OCI-LY1 (cell line): ENCODE results near the gene PCBP3.

Source experiments
- H2AFZ ChIP-seq: fragments of 200-600 bp; sonication (generic), shearing (Covaris generic); 2 replicates; pipeline ENCODE4 v1.6.0; 2014; ENCODE audit warnings: antibody characterized with exemption, mild to moderate bottlenecking, low read length
- H3F3A ChIP-seq: fragments of 200-600 bp; sonication (generic), shearing (Covaris generic); 2 replicates; pipeline ENCODE4 v1.6.0; 2014; ENCODE audit warnings: mild to moderate bottlenecking, antibody characterized with exemption, low read length, moderate library complexity; ENCODE audit not compliant: insufficient read depth
- H3K27ac ChIP-seq: fragments of 200-600 bp; sonication (generic); 2 replicates; pipeline ENCODE4 v1.5.1; 2014; ENCODE audit warnings: low read length, mixed run types, mild to moderate bottlenecking, low read depth; ENCODE audit not compliant: poor library complexity, severe bottlenecking
- H3K27me3 ChIP-seq: fragments of 200-600 bp; sonication (generic); 2 replicates; pipeline ENCODE4 v1.6.0; 2014; ENCODE audit warnings: antibody characterized with exemption, mild to moderate bottlenecking, low read length, moderate library complexity; ENCODE audit not compliant: insufficient read depth
- H3K36me3 ChIP-seq: fragments of 200-600 bp; sonication (generic); 2 replicates; pipeline ENCODE4 v1.6.1; 2014; ENCODE audit warnings: mild to moderate bottlenecking, antibody characterized with exemption, low read length, moderate library complexity, mixed read lengths; ENCODE audit not compliant: insufficient read depth
- H3K4me1 ChIP-seq: fragments of 200-600 bp; sonication (generic); 2 replicates; pipeline ENCODE4 v1.5.1; 2014; ENCODE audit warnings: mild to moderate bottlenecking, low read length, moderate library complexity; ENCODE audit not compliant: insufficient read depth, severe bottlenecking
- H3K4me2 ChIP-seq: fragments of 200-600 bp; sonication (generic), shearing (Covaris generic); 2 replicates; pipeline ENCODE4 v1.6.1; 2014; ENCODE audit warnings: low read length
- H3K4me3 ChIP-seq: fragments of 200-600 bp; sonication (generic); 2 replicates; pipeline ENCODE4 v1.5.1; 2014; ENCODE audit warnings: low read length, low read depth, mild to moderate bottlenecking, mixed read lengths; ENCODE audit not compliant: poor library complexity, severe bottlenecking
- H3K79me2 ChIP-seq: fragments of 200-600 bp; shearing (Covaris generic); 2 replicates; pipeline ENCODE4 v1.6.1; 2016; ENCODE audit warnings: mixed run types, low read length, mixed read lengths; ENCODE audit not compliant: insufficient read depth
- H3K9ac ChIP-seq: fragments of 200-600 bp; sonication (generic), shearing (Covaris generic); 2 replicates; pipeline ENCODE4 v1.6.1; 2014; ENCODE audit warnings: mild to moderate bottlenecking, low read length, mixed read lengths
- H3K9me2 ChIP-seq: fragments of 200-600 bp; sonication (generic), shearing (Covaris generic); 2 replicates; pipeline ENCODE4 v1.6.1; 2014; ENCODE audit warnings: low read depth, mild to moderate bottlenecking, low read length, mixed read lengths
- H3K9me3 ChIP-seq: fragments of 200-600 bp; shearing (Covaris generic); 2 replicates; pipeline ENCODE4 v1.6.1; 2014; ENCODE audit warnings: low read length, mixed read lengths
- H4K20me1 ChIP-seq: fragments of 200-600 bp; sonication (generic), shearing (Covaris generic); 2 replicates; pipeline ENCODE4 v1.6.0; 2016; ENCODE audit warnings: mild to moderate bottlenecking, low read length; ENCODE audit not compliant: insufficient read depth
- CTCF ChIP-seq: fragments of 200-600 bp; sonication (generic), shearing (Covaris generic); IDR thresholded peaks from 2 replicates; pipeline ENCODE4 v1.5.1; 2017; ENCODE audit warnings: mild to moderate bottlenecking, antibody characterized with exemption, low read length, moderate library complexity, mixed read lengths
- EZH2 ChIP-seq: fragments of 200-600 bp; sonication (generic), shearing (Covaris generic); IDR thresholded peaks from 2 replicates; pipeline ENCODE4 v1.8.0; 2017; ENCODE audit warnings: borderline replicate concordance, mixed run types, mild to moderate bottlenecking, antibody characterized with exemption, low read length, moderate library complexity, mixed read lengths

PCBP3 gene

DNA sequence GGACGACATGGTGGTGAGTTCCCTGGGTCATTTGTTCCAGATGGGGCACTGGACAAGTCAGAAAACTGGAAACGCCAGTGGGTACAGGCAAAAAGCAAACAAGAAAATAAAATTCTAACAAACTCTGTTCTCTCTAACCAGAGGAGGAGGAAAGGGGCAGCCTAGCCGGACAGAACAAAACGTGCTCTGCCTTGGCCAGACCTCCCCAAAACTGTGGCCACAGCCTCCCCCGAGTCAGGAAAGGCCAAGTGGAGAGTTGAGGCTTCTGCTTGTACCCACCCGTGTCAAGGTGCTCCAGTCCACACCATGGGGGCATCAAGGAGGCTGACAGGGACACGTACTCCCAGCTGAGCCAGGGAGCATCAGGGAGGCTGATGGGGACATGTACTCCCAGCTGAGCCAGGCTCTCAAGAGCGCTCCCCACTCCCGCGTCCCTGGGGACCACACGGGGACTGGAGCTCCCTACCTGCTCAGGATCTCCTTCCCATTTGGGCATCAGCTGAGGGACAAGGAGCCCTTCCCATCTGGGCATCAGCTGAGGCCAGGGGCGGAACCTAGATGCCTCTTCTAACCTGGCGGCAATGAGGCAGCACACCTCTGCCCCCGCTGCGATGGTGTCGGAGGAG is 183.3 kb downstream of the PCBP3 start:
- Histone ChIP-seq H2AFZ (no peak overlapping the region), H3K27me3 (no peaks in the 10 kb centered on the region), H3F3A (no peaks in the 10 kb centered on the region), H3K9me3 (no peaks in the 10 kb centered on the region), H3K4me1 (no peaks in the 10 kb centered on the region), H3K4me3 (no peak overlapping the region), H3K36me3 (no peaks in the 10 kb centered on the region), H4K20me1 (no peaks in the 10 kb centered on the region), H3K4me2 (no peak overlapping the region), H3K9ac (no peak overlapping the region), H3K27ac (no peak overlapping the region), H3K79me2 (no peaks in the 10 kb centered on the region), H3K9me2 (no peaks in the 10 kb centered on the region)
- TF ChIP-seq CTCF (no peak), EZH2 (no peak)

GRCh38 chr21:45827302-45827692 is 183.8 kb downstream of the PCBP3 start:
- no peaks in the 10 kb centered on the region for H3K27me3 ChIP-seq
- no peak overlapping the region for H3K4me3 ChIP-seq
- no peaks in the 10 kb centered on the region for H3K9me3 ChIP-seq
- no peak overlapping the region for H2AFZ ChIP-seq
- no peak overlapping the region for H3K9ac ChIP-seq
- H3K27ac ChIP-seq = no peak overlapping the region
- no peak overlapping the region for H3K4me2 ChIP-seq
- TF ChIP-seq CTCF (no peak), EZH2 (no peak)
- H3K79me2 ChIP-seq = no peaks in the 10 kb centered on the region
- no peaks in the 10 kb centered on the region for H3K9me2 ChIP-seq
- no peaks in the 10 kb centered on the region for H4K20me1 ChIP-seq
- H3K4me1 ChIP-seq = no peaks in the 10 kb centered on the region
- H3K36me3 ChIP-seq = no peaks in the 10 kb centered on the region
- no peaks in the 10 kb centered on the region for H3F3A ChIP-seq

DNA sequence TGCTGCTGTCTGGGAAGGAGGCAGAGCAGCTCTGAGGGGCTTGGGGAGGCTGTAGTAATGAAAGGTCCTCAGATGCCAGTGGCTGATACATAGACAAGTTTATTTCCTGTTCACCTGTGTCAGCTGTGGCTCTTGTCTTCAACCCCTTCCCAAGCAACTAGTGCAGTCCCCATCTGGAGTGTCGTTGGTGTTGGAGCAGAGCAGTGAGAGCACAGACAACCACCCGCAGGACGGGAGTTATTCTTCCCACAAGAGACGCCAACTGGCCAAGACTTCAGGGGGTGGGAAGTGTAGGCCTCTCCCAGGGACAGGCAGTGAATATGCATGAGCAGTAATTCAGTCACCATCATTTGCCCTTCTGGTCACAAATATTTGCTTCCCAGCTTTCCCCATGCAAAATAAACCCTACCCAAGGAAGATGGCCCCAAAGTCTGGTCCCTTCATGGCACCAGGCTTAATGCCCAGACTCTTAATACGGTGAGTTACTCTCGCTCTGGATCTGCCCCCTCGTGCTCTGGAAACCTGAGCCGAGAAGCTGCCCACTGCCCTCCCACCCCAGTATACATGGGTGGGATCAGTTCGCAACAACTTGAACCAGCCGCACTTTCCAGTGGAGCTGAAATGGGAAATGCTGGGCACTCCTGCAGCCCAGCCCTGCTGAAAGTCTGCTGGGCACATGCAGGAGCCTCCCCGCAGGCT is 184.5 kb downstream of the PCBP3 start:
- Histone ChIP-seq H3K9ac (no peak overlapping the region), H3K79me2 (no peaks in the 10 kb centered on the region), H4K20me1 (no peaks in the 10 kb centered on the region), H2AFZ (no peak overlapping the region), H3K4me3 (no peak overlapping the region), H3K4me2 (no peak overlapping the region), H3K27ac (no peak overlapping the region), H3K27me3 (no peaks in the 10 kb centered on the region), H3K9me3 (no peaks in the 10 kb centered on the region), H3K9me2 (no peaks in the 10 kb centered on the region), H3F3A (no peaks in the 10 kb centered on the region), H3K4me1 (no peaks in the 10 kb centered on the region), H3K36me3 (no peaks in the 10 kb centered on the region)
- TF ChIP-seq EZH2 (no peak), CTCF (no peak)
